Endothelial cell of umbilical vein (primary cell): ENCODE data around the gene CELF1. TPM values are rescaled to one million over a fixed set of nuclear protein-coding genes. Genes with fewer than 3 reads are reported as not detected.

Source experiments
- BruUV-seq: library from RNA; stranded (reverse); fragments of 400-500 nt; replicated peaks from 2 replicates; lab custom pipeline; 2021; lab: Mats Ljungman, UMichigan
- CTCF ChIA-PET: fragments of 300-600, 350-600 bp; sonication (Branson Sonifier 250); formaldehyde crosslinking; loops from one replicate; lab custom pipeline; 2021; ENCODE audit warnings: antibody characterized with exemption, inconsistent platforms; lab: Charles Lee
- POLR2A ChIA-PET: fragments of 300-600, 350-600 bp; sonication (Branson Sonifier 250); formaldehyde crosslinking; loops from one replicate; lab custom pipeline; 2021; ENCODE audit warnings: antibody characterized with exemption, inconsistent platforms; lab: Charles Lee
- DNase-seq: peaks from one replicate; pipeline ENCODE4 v3.0.0-alpha.2; 2011; ENCODE audit warnings: low read depth, low spot score
- FAIRE-seq: peaks from 2 replicates; lab custom pipeline; 2011; peaks lifted over from hg19 to GRCh38; lab: Jason Lieb, UNC
- H2AFZ ChIP-seq: 2 replicates; pipeline ENCODE4 v1.6.0; 2012; ENCODE audit warnings: low read depth, low read length, control low read depth, inconsistent platforms
- H3K27ac ChIP-seq: 2 replicates; pipeline ENCODE4 v1.5.1; 2011; ENCODE audit warnings: low read depth, mild to moderate bottlenecking, control low read depth, low read length, moderate library complexity; ENCODE audit not compliant: insufficient read depth
- H3K27me3 ChIP-seq, 2 experiments: 2 replicates each; pipeline versions ENCODE4 v1.6.0 to v1.6.1; 2011; ENCODE audit warnings: low read length in 2 of 2, mixed read lengths in 1 of 2; ENCODE audit not compliant: control insufficient read depth in 2 of 2, insufficient read depth in 2 of 2
- H3K36me3 ChIP-seq, 2 experiments: 2 replicates in 1 of 2; 3 replicates in 1 of 2; pipeline ENCODE4 v1.5.1; 2011; ENCODE audit warnings: low read length in 2 of 2, mild to moderate bottlenecking in 1 of 2, moderate library complexity in 1 of 2; ENCODE audit not compliant: control insufficient read depth in 2 of 2, insufficient read depth in 2 of 2; ENCODE audit errors: extremely low read depth in 1 of 2
- H3K4me1 ChIP-seq: 3 replicates; pipeline ENCODE4 v1.5.1; 2011; ENCODE audit warnings: mild to moderate bottlenecking, low read length; ENCODE audit not compliant: control insufficient read depth, insufficient read depth; ENCODE audit errors: extremely low read depth
- H3K4me2 ChIP-seq: 2 replicates; pipeline ENCODE4 v1.6.1; 2011; ENCODE audit warnings: low read length, control low read depth, mixed read lengths; ENCODE audit not compliant: insufficient read depth
- H3K4me3 ChIP-seq, 3 experiments: fragments of 200-600 bp in 1 of 3; sonication (generic), shearing (Covaris generic) in 1 of 3; replicated peaks in 1 of 3; 2 replicates each; pipeline ENCODE4 v1.5.1; 2011 to 2016; ENCODE audit warnings: control low read depth in 3 of 3, low read length in 3 of 3, mild to moderate bottlenecking in 2 of 3, inconsistent platforms in 1 of 3, low read depth in 1 of 3, moderate library complexity in 1 of 3; ENCODE audit not compliant: insufficient read depth in 1 of 3
- H3K79me2 ChIP-seq: 2 replicates; pipeline ENCODE4 v1.6.0; 2012; ENCODE audit warnings: low read length, inconsistent platforms; ENCODE audit not compliant: control insufficient read depth, insufficient read depth
- H3K9ac ChIP-seq: replicated peaks from 2 replicates; pipeline ENCODE3; 2011; ENCODE audit warnings: low read length, control low read depth; ENCODE audit not compliant: insufficient read depth; ENCODE audit errors: extremely low read depth
- H3K9me1 ChIP-seq: replicated peaks from 3 replicates; pipeline ENCODE4 v1.6.0; 2011; ENCODE audit warnings: mild to moderate bottlenecking, low read length; ENCODE audit not compliant: control insufficient read depth, insufficient read depth; ENCODE audit errors: extremely low read depth
- H3K9me3 ChIP-seq: replicated peaks from 2 replicates; pipeline ENCODE4 v1.5.1; 2012; ENCODE audit warnings: low read length, inconsistent platforms; ENCODE audit not compliant: control insufficient read depth, insufficient read depth
- H4K20me1 ChIP-seq: replicated peaks from 2 replicates; pipeline ENCODE3; 2011; ENCODE audit warnings: mild to moderate bottlenecking, low read length; ENCODE audit not compliant: control insufficient read depth, insufficient read depth; ENCODE audit errors: extremely low read depth
- EZH2 ChIP-seq: IDR thresholded peaks from 2 replicates; pipeline ENCODE4 v1.6.1; 2012; ENCODE audit warnings: borderline replicate concordance, low read depth, mild to moderate bottlenecking, moderate library complexity, low read length, inconsistent platforms; ENCODE audit not compliant: severe bottlenecking
- JUN ChIP-seq: IDR thresholded peaks from 2 replicates; pipeline ENCODE4 v1.6.1; 2011; ENCODE audit warnings: borderline replicate concordance, low read depth; ENCODE audit not compliant: insufficient read length, insufficient read depth
- MYC ChIP-seq: IDR thresholded peaks from one replicate; pipeline ENCODE4 v1.6.1; 2011; ENCODE audit warnings: mild to moderate bottlenecking, low read depth, low read length
- POLR2A ChIP-seq: IDR thresholded peaks from 2 replicates; pipeline ENCODE4 v1.6.1; 2012; ENCODE audit warnings: low read depth, mild to moderate bottlenecking, control low read depth, low read length
- POLR2AphosphoS5 ChIP-seq: IDR thresholded peaks from 2 replicates; pipeline ENCODE4 v1.6.1; 2012; ENCODE audit warnings: low read depth, mild to moderate bottlenecking, control low read depth, low read length, moderate library complexity; ENCODE audit not compliant: insufficient read depth
- dilution Hi-C: fragments of 300-500 bp; cut with MboI; formaldehyde crosslinking; loops from one replicate; pipeline ENCODE4 v1.15.0; 2019; ENCODE audit warnings: low sequenced_read_pairs; ENCODE audit not compliant: extremely low pct_ligation_motif_present
- intact Hi-C: fragments of 100-400 bp; cut with micrococcal nuclease; formaldehyde crosslinking; loops from one replicate; pipeline ENCODE4 v1.10.0; 2022
- polyA plus RNA-seq, 4 experiments: library from polyadenylated mRNA; depleted of rRNA in 3 of 4; stranded (reverse) in 3 of 4; unstranded in 1 of 4; fragments of >200 nt; gene quantifications; 2 replicates each; pipeline versions ENCODE4 v1.2.1 to v1.2.3, GENCODE V29; 2011 to 2012; ENCODE audit warnings: missing spikeins in 1 of 4
- total RNA-seq: library from RNA; stranded (reverse); gene quantifications from 2 replicates; pipeline ENCODE4 v1.2.3, GENCODE V29; 2021
- TF ChIP-seq, protein P1 (sequence below): IDR thresholded peaks from 2 replicates; pipeline ENCODE4 v1.6.1; 2011; ENCODE audit not compliant: insufficient read depth, insufficient read length
- TF ChIP-seq, protein P2 (sequence below), 2 donors: IDR thresholded peaks; 1 replicate in 1 of 2; 2 replicates in 1 of 2; pipeline ENCODE4 v1.5.1; 2011; ENCODE audit warnings: low read length in 2 of 2, mild to moderate bottlenecking in 2 of 2, moderate library complexity in 2 of 2, control low read depth in 1 of 2, inconsistent platforms in 1 of 2, low read depth in 1 of 2; ENCODE audit not compliant: insufficient read depth in 1 of 2; ENCODE audit errors: extremely low read depth in 1 of 2

Gene CELF1
- total and polyA plus RNA-seq, 2 donors (not counting 3 experiments of a cell fraction or from before 2014, with no cell fraction given) = 66.3 to 120 TPM

DNA sequence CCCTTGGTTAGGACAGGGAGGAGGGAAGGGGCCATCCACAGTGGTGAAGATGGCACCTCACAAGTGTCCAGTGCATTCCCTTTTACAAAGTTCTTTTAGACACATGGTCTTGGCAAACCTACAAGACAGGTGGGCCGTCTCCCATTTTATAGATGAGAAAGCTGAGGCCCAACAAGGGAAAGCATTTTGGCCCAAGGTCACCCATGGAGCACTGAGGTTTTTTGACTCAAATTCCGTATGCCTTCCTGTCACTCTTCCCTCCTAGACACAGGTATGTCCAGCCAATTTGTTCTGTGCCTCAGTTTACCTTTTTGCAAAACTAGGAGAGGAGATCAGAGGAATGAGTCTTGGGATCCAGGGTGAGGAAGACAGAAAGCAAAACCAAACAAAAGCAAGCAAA, 40.0 kb upstream of the CELF1 start:
- Histone ChIP-seq H4K20me1 (no peaks in the 10 kb centered on the region), H2AFZ (no peak overlapping the region), H3K36me3 (no peaks in the 10 kb centered on the region), H3K9ac (no peak overlapping the region), H3K27ac (no peak overlapping the region), H3K4me2 (no peak overlapping the region), H3K79me2 (no peaks in the 10 kb centered on the region), H3K4me1 (peaks cover 10% of the 10 kb centered on the region), H3K9me3 (no peaks in the 10 kb centered on the region), H3K27me3 (peaks cover 32 to 40% of the 10 kb centered on the region in 2 experiments), H3K4me3 (no peak overlapping the region), H3K9me1 (no peaks in the 10 kb centered on the region)
- FAIRE-seq = no peak
- BruUV-seq = no TSS peak
- intact Hi-C loops (no loop called here), dilution Hi-C loops (no loop called here)
- no peak for DNase-seq
- POLR2A ChIA-PET = no interaction called here
- TF ChIP-seq, protein P1, sequence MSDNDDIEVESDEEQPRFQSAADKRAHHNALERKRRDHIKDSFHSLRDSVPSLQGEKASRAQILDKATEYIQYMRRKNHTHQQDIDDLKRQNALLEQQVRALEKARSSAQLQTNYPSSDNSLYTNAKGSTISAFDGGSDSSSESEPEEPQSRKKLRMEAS = no peak
- CTCF ChIA-PET = interaction anchor here (0.6 kb wide), 1 partner anchor 136 kb away, joined by 3 read pairs; no protein-coding TSS in a partner anchor

DNA sequence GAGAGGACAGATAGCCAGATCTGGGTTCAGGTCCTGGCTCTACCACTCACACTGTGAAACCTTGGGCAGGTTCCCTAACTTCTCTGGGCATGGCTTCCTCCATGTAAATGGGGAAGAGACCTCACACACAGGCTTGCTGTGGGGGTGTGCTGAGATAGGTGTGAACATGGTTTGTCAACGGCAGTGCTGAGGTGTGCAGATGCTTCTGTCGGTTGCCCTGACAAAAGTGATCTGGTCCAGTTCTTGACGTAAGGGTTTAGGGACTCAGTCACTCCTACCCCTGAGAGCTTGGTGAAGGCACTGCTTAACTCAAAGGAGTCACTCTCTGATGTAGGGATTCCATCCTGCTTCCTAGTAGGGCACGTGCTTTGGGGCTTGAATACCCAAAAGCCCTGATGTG, 39.3 kb upstream of the CELF1 start:
- Histone ChIP-seq H3K27ac (no peak overlapping the region), H3K4me1 (peaks cover 10% of the 10 kb centered on the region), H3K9me3 (no peaks in the 10 kb centered on the region), H4K20me1 (no peaks in the 10 kb centered on the region), H3K9ac (no peak overlapping the region), H3K9me1 (no peaks in the 10 kb centered on the region), H3K4me2 (no peak overlapping the region), H3K79me2 (no peaks in the 10 kb centered on the region), H3K36me3 (no peaks in the 10 kb centered on the region), H2AFZ (no peak overlapping the region), H3K27me3 (peaks cover 32 to 40% of the 10 kb centered on the region in 2 experiments), H3K4me3 (no peak overlapping the region)
- ChIA-PET CTCF (interaction anchor here (0.6 to 1.3 kb wide), 3 partner anchors 25 to 180 kb away, joined by 3 to 5 read pairs (median 4); no protein-coding TSS in a partner anchor), POLR2A (interaction anchor here (0.5 kb wide), 1 partner anchor 126 kb away, joined by 4 read pairs; no protein-coding TSS in a partner anchor)
- no peak for FAIRE-seq
- BruUV-seq = no TSS peak
- no peak for TF ChIP-seq MYC
- TF ChIP-seq, protein P1 = no peak
- TF ChIP-seq POLR2A = no peak
- no peak for TF ChIP-seq POLR2AphosphoS5
- no peak for TF ChIP-seq JUN
- TF ChIP-seq, protein P2, sequence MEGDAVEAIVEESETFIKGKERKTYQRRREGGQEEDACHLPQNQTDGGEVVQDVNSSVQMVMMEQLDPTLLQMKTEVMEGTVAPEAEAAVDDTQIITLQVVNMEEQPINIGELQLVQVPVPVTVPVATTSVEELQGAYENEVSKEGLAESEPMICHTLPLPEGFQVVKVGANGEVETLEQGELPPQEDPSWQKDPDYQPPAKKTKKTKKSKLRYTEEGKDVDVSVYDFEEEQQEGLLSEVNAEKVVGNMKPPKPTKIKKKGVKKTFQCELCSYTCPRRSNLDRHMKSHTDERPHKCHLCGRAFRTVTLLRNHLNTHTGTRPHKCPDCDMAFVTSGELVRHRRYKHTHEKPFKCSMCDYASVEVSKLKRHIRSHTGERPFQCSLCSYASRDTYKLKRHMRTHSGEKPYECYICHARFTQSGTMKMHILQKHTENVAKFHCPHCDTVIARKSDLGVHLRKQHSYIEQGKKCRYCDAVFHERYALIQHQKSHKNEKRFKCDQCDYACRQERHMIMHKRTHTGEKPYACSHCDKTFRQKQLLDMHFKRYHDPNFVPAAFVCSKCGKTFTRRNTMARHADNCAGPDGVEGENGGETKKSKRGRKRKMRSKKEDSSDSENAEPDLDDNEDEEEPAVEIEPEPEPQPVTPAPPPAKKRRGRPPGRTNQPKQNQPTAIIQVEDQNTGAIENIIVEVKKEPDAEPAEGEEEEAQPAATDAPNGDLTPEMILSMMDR (IDR thresholded peaks at IDR 0.05; ENCODE audit: extremely low read depth in 1 of 2, insufficient read depth in 1 of 2, low read depth in 1 of 2, low read length in 2 of 2) = no peak
- TF ChIP-seq EZH2 = no peak
- dilution Hi-C loops (no loop called here), intact Hi-C loops (no loop called here)
- no peak for DNase-seq
